Measurements from ENCODE around the gene HOXA2.

The HOXA2 gene

DNA sequence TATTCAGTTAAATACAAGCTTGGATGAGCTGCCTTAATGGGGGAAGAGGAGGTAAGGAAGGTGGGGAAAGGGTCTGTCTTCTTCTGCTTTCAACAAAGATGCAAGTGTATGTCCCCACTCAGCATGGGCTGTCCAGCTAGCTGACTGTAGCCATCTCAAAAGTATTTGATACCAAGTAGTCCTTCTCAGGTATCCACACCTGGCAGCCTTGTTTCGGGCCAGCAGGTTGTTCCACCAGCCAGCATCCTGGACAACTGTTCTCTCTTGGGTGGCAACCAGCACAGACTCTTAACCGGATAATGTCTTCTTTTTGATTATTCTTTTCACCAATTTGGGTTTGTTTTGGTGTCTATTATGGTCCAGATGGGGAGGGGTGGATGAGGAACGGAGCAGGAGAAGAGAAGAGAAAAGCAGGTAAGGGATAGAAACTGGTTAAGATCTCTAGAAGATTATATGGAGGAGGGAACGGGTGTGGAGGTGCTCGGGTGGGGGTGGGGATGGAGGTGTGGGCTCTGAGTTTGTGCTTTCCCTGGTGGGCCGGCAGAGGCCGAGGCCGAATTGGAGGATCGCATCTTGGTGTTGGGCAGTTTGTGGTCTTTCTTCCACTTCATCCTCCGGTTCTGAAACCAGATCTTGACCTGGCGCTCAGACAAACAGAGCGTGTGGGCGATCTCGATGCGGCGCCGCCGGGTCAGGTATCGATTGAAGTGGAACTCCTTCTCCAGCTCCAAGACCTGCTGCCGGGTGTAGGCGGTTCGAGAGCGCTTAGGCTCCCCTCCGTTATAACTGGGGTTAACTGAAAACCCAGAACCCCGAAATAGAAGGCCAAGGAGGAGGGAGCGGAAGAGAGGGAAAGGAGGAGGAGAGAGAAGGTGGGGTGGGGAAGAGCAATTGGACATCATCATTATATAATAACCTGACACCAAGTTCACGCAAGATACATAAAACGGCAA is 26.6 kb upstream of the HOXA2 start:
- POLR2A ChIA-PET: interaction anchor here (1.0 to 5.3 kb wide), 2 partner anchors 12 to 18 kb away, joined by 3 to 103 read pairs; no protein-coding TSS in a partner anchor

DNA sequence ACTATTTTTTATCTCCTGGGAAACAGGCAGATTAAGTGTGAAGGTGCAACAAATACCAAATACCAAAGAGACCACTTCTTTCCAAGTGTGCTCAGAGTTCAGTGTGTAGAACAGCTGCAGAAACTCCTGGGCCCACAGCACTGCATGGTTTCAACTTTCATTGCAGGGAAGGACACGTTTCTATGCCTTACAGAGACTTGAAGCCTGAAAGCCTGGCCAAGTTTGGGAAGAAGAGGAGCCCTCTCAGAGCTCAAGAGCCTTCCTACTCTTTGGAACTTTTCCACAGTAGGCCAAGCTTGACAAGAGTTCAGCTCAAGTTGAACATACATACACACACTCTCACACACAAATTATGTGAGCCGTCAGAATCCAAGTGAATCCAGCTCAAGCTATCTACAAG is 25.6 kb upstream of the HOXA2 start:
- POLR2A ChIA-PET: interaction anchor here (0.8 to 5.3 kb wide), 3 partner anchors 11 to 25 kb away, joined by 3 to 103 read pairs (median 3); partner anchors contain the start of gene HOXA3
- CTCF ChIA-PET: interaction anchor here (1.3 kb wide), 1 partner anchor 33 kb away, joined by 5 read pairs; no protein-coding TSS in a partner anchor
- TF ChIP-seq, protein P1, sequence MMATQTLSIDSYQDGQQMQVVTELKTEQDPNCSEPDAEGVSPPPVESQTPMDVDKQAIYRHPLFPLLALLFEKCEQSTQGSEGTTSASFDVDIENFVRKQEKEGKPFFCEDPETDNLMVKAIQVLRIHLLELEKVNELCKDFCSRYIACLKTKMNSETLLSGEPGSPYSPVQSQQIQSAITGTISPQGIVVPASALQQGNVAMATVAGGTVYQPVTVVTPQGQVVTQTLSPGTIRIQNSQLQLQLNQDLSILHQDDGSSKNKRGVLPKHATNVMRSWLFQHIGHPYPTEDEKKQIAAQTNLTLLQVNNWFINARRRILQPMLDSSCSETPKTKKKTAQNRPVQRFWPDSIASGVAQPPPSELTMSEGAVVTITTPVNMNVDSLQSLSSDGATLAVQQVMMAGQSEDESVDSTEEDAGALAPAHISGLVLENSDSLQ (IDR thresholded peaks at IDR 0.05): no peak
- TF ChIP-seq BHLHE40 (IDR thresholded peaks at IDR 0.05; ENCODE audit: borderline replicate concordance) (no peak), ZNF384 (IDR thresholded peaks at IDR 0.05) (no peak), HDGF (IDR thresholded peaks at IDR 0.05; ENCODE audit: borderline replicate concordance) (no peak), ELF4 (IDR thresholded peaks at IDR 0.05) (no peak), L3MBTL2 (conservative IDR thresholded peaks at IDR 0.05) (no peak), FOXK2 (IDR thresholded peaks at IDR 0.05) (no peak), FOXM1 (IDR thresholded peaks at IDR 0.05; ENCODE audit: borderline replicate concordance) (no peak), NFRKB (IDR thresholded peaks at IDR 0.05) (no peak), SP1 (IDR thresholded peaks at IDR 0.05) (no peak), CTBP1 (IDR thresholded peaks at IDR 0.05; ENCODE audit: borderline replicate concordance) (no peak), ARNT (IDR thresholded peaks at IDR 0.05) (no peak), SUZ12 (IDR thresholded peaks at IDR 0.05) (no peak), TARDBP (IDR thresholded peaks at IDR 0.05) (no peak), FOXA1 (IDR thresholded peaks at IDR 0.05) (no peak), LEF1 (IDR thresholded peaks at IDR 0.05; ENCODE audit: borderline replicate concordance) (no peak)
- DNase-seq (ENCODE audit: extremely low spot score): no peak

More for the DNA sequence above, 26.6 kb upstream of the HOXA2 start:
- CTCF ChIA-PET: interaction anchor here (1.3 kb wide), 1 partner anchor 32 kb away, joined by 5 read pairs; no protein-coding TSS in a partner anchor
- TF ChIP-seq ELF4 (IDR thresholded peaks at IDR 0.05) (no peak), TARDBP (IDR thresholded peaks at IDR 0.05) (no peak), ZNF384 (IDR thresholded peaks at IDR 0.05) (no peak), LEF1 (IDR thresholded peaks at IDR 0.05; ENCODE audit: borderline replicate concordance) (no peak), HDGF (IDR thresholded peaks at IDR 0.05; ENCODE audit: borderline replicate concordance) (no peak), FOXA1 (IDR thresholded peaks at IDR 0.05) (no peak), SUZ12 (IDR thresholded peaks at IDR 0.05) (no peak), L3MBTL2 (conservative IDR thresholded peaks at IDR 0.05) (no peak), NFRKB (IDR thresholded peaks at IDR 0.05) (no peak), ARNT (IDR thresholded peaks at IDR 0.05) (no peak), CTBP1 (IDR thresholded peaks at IDR 0.05; ENCODE audit: borderline replicate concordance) (no peak), FOXM1 (IDR thresholded peaks at IDR 0.05; ENCODE audit: borderline replicate concordance) (no peak), FOXK2 (IDR thresholded peaks at IDR 0.05) (no peak), BHLHE40 (IDR thresholded peaks at IDR 0.05; ENCODE audit: borderline replicate concordance) (no peak), SP1 (IDR thresholded peaks at IDR 0.05) (no peak)
- TF ChIP-seq, protein P1 (IDR thresholded peaks at IDR 0.05): no peak
- DNase-seq (ENCODE audit: extremely low spot score): no peak

DNA sequence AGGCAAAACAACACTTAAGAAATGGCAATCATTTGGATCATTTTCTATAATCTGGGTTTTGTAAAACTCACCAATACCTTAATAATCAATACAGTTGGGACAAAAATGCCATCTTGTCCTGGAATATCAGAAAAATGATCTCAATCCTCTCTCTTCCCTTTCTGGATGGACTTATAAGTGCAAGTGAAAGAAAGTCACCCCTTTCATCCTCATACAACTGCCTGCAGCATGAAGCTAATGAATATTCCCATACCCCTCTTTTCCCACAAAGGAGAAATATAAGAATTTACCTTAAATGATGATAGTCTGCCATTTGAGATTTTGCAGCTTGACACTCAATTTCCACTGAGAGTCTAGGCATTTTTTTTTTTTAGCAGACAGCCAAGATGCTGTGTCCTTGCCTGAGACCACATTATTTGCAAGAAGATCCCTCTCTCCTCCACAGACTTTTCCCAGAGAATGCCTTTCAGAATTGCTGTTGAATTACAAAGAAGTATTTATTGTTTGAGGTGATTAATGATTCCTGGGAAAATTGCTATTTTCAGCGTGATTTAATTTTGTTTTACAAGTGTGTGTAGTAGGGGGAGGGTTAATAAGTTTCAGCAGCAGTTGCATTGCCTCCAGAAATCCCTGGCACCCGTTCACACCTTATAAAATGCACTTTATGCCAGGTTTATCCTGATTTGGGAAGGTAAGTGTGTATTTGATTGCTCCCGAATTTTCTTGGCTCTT is 24.3 kb upstream of the HOXA2 start:
- TF ChIP-seq SP1 (IDR thresholded peaks at IDR 0.05): no peak
- TF ChIP-seq ELF4 (IDR thresholded peaks at IDR 0.05): no peak
- TF ChIP-seq TARDBP (IDR thresholded peaks at IDR 0.05): no peak
- no peak for TF ChIP-seq FOXA1 (IDR thresholded peaks at IDR 0.05)
- TF ChIP-seq ARNT (IDR thresholded peaks at IDR 0.05): no peak
- no peak for TF ChIP-seq BHLHE40 (IDR thresholded peaks at IDR 0.05; ENCODE audit: borderline replicate concordance)
- TF ChIP-seq L3MBTL2 (conservative IDR thresholded peaks at IDR 0.05): no peak
- TF ChIP-seq HDGF (IDR thresholded peaks at IDR 0.05; ENCODE audit: borderline replicate concordance): no peak
- no peak; the same call in 1 of the 2 replicates for TF ChIP-seq ZNF384 (IDR thresholded peaks at IDR 0.05)
- TF ChIP-seq, protein P1 (IDR thresholded peaks at IDR 0.05): no peak
- TF ChIP-seq FOXM1 (IDR thresholded peaks at IDR 0.05; ENCODE audit: borderline replicate concordance): no peak
- TF ChIP-seq SUZ12 (IDR thresholded peaks at IDR 0.05): no peak
- TF ChIP-seq NFRKB (IDR thresholded peaks at IDR 0.05): no peak
- TF ChIP-seq FOXK2 (IDR thresholded peaks at IDR 0.05): no peak
- TF ChIP-seq CTBP1 (IDR thresholded peaks at IDR 0.05; ENCODE audit: borderline replicate concordance): no peak
- no peak for TF ChIP-seq LEF1 (IDR thresholded peaks at IDR 0.05; ENCODE audit: borderline replicate concordance)
- ChIA-PET POLR2A (interaction anchor here (0.8 to 1.0 kb wide), 3 partner anchors 11 to 13 kb away, joined by 3 to 4 read pairs (median 3); no protein-coding TSS in a partner anchor), CTCF (no interaction called here)
- no peak for DNase-seq (ENCODE audit: extremely low spot score)

DNA sequence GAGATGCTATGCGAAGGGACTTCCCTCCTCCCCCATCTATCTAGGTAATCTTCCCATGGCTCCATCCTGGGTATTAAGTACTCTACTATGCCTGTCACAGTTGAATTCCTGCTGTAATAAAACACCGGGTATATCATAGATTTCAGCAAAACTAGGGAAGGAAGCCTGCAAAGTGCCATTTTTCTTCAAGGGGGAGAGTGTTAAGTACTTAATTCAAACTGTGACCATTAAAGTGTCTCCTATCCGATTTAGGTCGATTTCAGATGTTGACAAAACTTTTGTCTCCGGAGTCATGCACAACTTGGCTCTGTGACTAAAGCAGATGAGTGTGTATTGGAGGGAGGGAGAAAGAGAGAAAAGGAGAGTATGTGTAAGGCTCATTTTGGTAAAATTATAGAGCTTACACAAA is 23.5 kb upstream of the HOXA2 start:
- no peak for TF ChIP-seq SUZ12 (IDR thresholded peaks at IDR 0.05)
- TF ChIP-seq, protein P1 (IDR thresholded peaks at IDR 0.05): peak; percentile 72
- POLR2A ChIA-PET: interaction anchor here (0.8 to 1.0 kb wide), 2 partner anchors 11 to 13 kb away, joined by 3 to 4 read pairs; no protein-coding TSS in a partner anchor
- DNase-seq (ENCODE audit: extremely low spot score): no peak
- CTCF ChIA-PET: no interaction called here
